AG04449 (cell line): ENCODE measurements around the gene FXYD5.

Source experiments
- CTCF ChIA-PET: fragments of 350-600 bp; formaldehyde crosslinking; extraction: SDS; loops from one replicate; lab custom pipeline; 2021; ENCODE audit warnings: antibody characterized with exemption; lab: Yijun Ruan, JAX
- POLR2A ChIA-PET: fragments of 400-600, 350-600 bp; formaldehyde crosslinking; extraction: SDS; loops from one replicate; lab custom pipeline; 2020; ENCODE audit warnings: antibody characterized with exemption, inconsistent platforms; lab: Yijun Ruan, JAX
- DNase-seq: peaks from one replicate; pipeline ENCODE4 v3.0.0-alpha.2; 2010; ENCODE audit warnings: low read depth, low spot score
- H3K4me3 ChIP-seq: 2 replicates; pipeline ENCODE4 v1.5.1; 2011; ENCODE audit warnings: low read depth, mild to moderate bottlenecking, control low read depth, low read length
- TF ChIP-seq, protein P1 (sequence below): IDR thresholded peaks from one replicate; pipeline ENCODE4 v1.5.1; 2011; ENCODE audit warnings: mild to moderate bottlenecking, moderate library complexity, low read length, control low read depth, inconsistent platforms; ENCODE audit not compliant: insufficient read depth; ENCODE audit errors: missing control alignments

FXYD5 gene

DNA sequence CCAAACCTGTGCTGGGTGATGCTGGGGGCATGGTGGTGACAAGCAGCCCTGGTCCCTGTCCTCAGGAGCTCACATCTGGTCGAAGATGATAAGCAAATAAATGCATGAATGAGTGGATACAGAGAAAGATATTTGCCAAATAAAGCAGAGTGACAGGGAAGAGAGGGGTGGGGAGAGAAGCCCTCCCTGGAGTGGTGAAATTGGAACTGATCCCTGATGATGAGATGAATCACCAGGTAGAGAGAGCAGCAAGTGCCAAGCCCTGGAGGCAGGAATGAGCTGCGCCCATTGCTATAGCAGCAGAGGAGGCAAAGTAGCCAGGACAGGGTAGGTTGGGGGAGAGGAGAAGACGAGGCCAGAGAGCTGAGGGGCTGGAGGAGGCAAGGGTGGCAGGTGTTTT lies 13.7 kb downstream of the FXYD5 start:
- DNase-seq, result no peak
- no peak overlapping the region for H3K4me3 ChIP-seq
- TF ChIP-seq, protein P1, sequence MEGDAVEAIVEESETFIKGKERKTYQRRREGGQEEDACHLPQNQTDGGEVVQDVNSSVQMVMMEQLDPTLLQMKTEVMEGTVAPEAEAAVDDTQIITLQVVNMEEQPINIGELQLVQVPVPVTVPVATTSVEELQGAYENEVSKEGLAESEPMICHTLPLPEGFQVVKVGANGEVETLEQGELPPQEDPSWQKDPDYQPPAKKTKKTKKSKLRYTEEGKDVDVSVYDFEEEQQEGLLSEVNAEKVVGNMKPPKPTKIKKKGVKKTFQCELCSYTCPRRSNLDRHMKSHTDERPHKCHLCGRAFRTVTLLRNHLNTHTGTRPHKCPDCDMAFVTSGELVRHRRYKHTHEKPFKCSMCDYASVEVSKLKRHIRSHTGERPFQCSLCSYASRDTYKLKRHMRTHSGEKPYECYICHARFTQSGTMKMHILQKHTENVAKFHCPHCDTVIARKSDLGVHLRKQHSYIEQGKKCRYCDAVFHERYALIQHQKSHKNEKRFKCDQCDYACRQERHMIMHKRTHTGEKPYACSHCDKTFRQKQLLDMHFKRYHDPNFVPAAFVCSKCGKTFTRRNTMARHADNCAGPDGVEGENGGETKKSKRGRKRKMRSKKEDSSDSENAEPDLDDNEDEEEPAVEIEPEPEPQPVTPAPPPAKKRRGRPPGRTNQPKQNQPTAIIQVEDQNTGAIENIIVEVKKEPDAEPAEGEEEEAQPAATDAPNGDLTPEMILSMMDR, result no peak
- ChIA-PET POLR2A (no interaction called here), CTCF (no interaction called here)

DNA sequence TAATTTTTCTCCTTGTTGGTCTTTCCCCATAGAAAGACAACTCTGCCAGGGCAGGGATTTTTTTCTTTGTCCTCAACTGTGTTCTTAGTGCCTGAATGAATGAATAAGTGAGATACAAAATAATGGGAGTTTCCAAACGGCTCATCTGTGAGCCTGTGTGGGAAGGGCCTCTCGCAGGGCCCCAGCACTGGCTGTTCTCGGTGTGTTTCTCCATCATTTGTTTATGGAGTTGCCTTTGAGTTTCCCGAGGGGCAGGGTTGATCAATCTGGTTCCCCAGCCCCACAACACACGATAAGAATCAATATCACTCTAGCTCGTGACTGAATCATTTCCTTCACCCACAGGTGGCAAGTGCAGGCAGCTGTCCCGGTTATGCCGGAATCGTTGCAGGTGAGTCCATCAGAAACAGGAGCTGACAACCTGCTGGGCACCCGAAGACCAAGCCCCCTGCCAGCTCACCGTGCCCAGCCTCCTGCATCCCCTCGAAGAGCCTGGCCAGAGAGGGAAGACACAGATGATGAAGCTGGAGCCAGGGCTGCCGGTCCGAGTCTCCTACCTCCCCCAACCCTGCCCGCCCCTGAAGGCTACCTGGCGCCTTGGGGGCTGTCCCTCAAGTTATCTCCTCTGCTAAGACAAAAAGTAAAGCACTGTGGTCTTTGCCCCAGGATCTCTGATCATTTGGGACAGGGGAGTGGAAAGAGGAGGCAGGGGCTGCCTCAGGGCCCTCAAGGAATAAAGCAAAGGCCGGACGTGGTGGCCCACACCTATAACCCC lies 14.9 kb downstream of the FXYD5 start:
- TF ChIP-seq, protein P1, result no peak
- H3K4me3 ChIP-seq, result no peak overlapping the region
- CTCF ChIA-PET, result interaction anchor here (0.8 to 1.4 kb wide), 2 partner anchors 15 to 28 kb away, joined by 3 read pairs; partner anchors contain the start of gene FXYD5
- no peak for DNase-seq
- POLR2A ChIA-PET, result interaction anchor here (1.2 kb wide), 2 partner anchors 9 to 13 kb away, joined by 5 read pairs; no protein-coding TSS in a partner anchor

DNA sequence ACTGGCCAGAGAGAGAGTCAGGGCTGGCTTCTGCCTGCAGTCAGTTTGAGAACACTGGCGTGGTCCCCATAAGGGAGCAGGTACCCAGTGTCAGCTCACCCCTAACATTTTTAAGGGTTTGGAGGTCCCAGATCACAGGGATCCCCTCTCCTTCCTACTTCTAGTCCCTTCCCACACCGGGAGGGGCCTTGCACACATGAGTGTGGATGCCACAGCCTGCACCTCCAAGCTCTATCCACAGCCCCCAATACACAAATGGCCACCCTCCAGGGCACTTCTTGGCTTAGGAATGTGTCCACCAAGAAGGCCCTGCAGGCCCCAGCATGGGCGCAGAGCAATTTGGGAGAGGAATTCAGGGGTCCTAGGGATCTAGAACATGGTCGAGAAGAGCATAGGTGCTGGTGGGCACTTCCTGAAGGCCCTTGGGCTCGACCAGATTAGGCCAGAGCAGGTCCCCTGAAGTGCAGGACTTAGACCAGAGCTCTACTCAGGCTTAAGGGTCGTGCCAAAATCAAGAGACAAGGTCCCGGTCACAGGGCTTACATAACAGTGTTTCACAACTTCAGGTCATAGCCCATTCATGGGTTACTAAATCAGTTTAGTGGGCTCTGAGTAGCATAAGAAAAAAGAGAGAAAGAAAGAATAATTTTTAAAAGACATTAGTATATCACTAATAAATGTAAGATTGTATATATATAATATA lies 16.0 kb downstream of the FXYD5 start:
- no peak overlapping the region for H3K4me3 ChIP-seq
- POLR2A ChIA-PET, result no interaction called here
- CTCF ChIA-PET, result interaction anchor here (0.8 kb wide), 1 partner anchor 16 kb away, joined by 3 read pairs; the partner anchor contains the start of gene FXYD5

DNA sequence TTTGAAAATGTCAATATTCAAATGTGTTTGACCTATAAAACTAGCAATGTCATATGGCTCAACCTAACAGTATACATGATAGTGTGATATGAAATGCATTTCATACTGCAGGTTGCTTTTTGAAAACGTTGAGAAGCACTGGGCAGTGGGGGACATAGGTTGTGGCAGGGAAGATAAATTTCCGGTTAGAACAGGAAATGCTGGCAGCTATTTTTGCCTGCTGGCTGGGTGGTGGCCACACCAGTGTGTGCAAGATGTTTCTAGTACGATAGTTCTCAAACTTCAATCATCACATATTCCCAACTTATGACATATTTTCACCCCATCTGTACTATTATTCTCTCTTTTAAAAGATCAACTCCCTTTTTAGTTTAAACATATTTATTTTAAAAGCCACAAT lies 17.2 kb downstream of the FXYD5 start:
- ChIA-PET CTCF (interaction anchor here (1.5 kb wide), 1 partner anchor 128 kb away, joined by 5 read pairs; no protein-coding TSS in a partner anchor), POLR2A (no interaction called here)
- TF ChIP-seq, protein P1, result no peak
- no peak for DNase-seq
- H3K4me3 ChIP-seq, result no peak overlapping the region

More for the DNA sequence above, 16.0 kb downstream of the FXYD5 start:
- TF ChIP-seq, protein P1, result no peak
- DNase-seq, result no peak

DNA sequence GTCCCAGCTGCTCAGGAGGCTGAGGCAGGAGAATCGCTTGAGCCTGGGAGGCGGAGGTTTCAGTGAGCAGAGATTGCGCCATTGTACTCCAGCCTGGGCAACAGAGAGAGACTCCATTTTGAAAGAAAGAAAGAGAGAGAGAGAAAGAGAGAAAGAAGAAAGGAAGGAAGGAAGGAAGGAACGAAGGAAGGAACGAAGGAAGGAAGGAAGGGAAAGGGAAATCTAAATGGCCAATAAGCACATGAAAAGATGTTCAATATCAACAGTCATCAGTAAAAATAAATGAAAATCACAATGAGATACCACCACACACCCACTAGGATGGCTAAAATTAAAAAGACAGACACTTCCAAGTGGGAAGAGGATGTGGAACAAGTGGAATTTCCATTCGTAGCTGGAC lies 19.7 kb downstream of the FXYD5 start:
- ChIA-PET CTCF (interaction anchor here (1.4 kb wide), 1 partner anchor 32 kb away, joined by 3 read pairs; no protein-coding TSS in a partner anchor), POLR2A (no interaction called here)
- TF ChIP-seq, protein P1, result no peak
- no peak for DNase-seq
- no peak overlapping the region for H3K4me3 ChIP-seq

DNA sequence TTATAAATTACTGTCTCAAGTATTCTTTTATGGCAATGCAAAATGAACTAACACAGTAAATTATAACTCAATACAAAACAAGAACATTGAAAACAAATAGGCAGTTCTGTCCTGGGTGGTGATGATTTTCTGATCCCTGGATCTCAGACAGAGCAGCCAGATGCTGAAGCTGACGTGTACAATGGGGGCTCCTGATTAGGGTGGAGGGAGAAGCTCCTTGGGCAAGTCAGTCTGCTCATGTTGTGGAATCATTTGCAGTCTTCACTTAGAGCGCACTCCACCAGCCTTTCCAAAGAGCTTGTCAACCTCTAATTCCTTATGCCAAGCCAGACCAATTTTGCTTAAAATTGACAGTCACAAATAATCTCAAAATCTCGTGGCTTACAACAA lies 21.6 kb downstream of the FXYD5 start:
- no peak for DNase-seq
- H3K4me3 ChIP-seq, result no peak overlapping the region
- TF ChIP-seq, protein P1, result no peak
- CTCF ChIA-PET, result no interaction called here
- POLR2A ChIA-PET, result no interaction called here
